Globus pallidus (tissue), 1 donor: Measurements from ENCODE around the gene LRRIQ1.
"Not testable (repeated sequence)": the region's sequence is repeated elsewhere in the genome, so short reads cannot be mapped to it uniquely, and the experiment has no call there.

Experiments used
- DNase-seq: peaks from one replicate; pipeline ENCODE4 v3.0.0-alpha.2; 2015; ENCODE audit warnings: low spot score

Gene LRRIQ1

DNA sequence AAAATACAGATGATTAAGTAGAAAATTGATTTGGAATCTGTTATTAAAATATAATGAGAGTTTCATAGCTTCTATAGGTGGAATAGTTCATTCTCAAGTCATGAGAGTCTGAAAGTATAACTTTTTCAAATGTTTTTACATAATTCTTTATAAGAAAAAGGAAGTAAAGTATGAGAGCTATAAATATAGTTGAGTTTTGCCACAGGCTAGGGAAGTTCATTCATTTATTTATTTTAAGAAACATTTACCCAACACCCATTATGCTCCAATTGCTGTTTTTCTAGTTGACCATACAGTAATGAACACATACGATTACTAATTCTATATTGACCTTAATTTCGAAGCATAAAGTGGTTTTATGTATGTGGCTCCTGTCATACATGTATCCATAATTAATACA is 24.8 kb downstream of the LRRIQ1 start:
- no peak for DNase-seq

DNA sequence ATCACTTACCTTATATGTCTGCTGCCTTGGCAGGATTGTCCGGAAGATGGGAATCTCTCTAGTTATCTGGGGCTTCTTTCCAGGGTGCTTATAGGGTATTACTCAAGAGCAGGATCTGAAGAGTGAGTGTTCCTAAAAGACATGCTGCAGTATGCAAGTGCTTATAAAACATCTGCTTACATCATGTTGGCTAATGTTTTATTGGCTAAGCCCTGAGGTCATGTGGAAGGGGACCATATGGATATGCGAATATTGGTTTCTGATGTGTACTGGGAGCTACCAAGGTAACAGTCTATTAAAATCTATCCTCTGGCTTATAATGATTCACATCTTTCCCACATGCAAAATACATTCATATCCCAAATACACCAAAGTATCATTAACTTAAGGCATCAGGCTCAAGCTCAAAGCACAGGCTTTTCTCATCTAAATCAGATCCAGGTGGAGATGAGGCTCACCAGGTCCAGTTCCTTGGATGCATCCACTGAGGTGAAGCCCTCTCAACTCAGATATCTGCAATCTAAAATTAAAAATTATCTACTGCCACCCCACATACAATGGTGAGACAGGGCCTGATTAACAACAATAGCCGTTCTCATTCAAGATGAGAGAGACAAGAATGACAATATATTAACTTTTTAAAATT is 29.8 kb downstream of the LRRIQ1 start:
- DNase-seq = no peak

DNA sequence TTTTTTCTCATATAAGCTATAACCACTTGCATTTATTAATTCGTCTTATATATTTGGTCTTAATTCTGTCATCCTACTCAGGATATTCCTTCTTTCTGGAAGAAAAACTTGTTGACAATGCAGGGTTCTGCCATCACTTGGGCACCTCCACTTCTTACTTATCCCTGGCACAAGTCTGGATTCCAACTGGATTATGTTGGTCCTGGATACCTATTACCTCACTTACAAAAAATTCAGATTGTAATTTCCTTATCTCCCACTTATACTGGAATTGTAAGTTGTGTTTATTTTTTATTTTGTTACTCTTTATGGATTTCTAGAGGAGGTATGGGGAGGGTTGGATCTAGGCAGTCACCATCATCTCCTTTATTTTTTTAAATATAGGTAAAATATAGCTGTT is 36.7 kb downstream of the LRRIQ1 start:
- no peak for DNase-seq

DNA sequence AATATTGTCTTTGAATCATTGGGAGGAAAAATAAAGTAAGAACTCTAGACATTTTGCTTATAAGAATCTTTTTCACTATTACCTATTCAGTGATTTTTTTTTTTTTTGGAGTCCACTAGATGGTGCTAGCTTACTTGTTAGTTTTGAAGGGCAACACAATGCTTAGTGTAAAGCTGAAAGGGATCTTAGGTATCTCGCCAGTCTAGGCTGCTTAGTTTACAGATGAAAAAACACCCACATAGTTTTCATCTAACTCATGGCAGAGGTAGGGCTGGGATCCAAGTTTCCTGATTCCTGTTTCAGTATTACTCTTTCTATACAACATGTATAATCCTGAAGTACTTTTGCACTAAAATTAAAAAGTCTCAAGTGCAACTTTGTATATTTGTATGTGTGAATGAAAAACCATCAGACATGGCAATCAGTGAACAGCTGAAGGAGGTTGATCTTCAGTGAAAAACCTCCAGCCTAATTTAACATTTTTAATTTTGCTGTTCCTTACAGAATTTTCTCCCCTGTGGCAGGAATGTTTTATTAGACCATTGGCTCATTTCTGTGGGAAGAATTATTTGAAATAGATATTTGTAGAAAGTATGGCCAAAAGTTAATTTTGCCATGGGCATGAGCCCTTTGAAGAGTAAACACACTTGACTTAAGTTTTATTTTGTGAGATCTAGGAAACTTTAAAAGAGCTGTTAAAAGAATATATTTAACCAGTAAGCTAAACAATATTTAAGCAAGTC is 40.7 kb downstream of the LRRIQ1 start:
- peak; percentile 41 for DNase-seq

DNA sequence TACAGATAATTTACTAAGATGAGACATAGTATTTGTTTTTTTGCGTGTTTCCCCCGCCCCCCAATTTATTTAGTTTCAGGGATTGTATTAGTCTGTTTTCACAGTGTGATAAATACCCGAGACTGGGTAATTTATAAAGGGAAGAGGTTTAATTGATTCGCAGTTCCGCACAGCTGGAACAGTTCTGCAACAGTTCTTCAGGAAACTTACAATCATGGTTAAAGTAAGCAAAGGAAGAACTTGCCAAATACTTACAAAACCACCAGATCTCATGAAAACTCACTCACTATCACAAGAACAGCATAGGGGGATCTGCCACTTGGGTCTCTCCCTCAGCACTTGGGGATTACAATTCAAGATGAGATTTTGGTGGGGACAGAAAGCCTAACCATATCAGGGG is 48.9 kb downstream of the LRRIQ1 start:
- no peak for DNase-seq

DNA sequence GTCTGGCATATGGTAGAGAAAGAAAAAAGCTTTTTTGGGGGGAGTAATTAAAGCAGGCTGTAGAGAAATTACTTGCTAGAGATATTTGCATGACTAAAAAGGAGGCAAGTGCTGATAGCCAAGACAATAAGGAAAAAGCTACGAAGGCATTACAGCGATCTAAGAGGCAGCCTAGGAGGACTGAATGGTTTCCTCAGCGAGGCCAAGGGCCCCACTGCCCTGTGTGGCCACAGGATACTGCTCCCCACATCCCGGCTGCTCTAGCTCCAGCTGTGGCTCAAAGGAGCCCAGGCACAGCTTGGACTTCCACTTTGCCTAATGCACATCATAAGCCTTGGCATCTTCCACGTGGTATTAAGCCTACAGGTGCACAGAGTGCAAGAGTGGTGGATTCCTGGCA is 53.6 kb downstream of the LRRIQ1 start:
- no peak for DNase-seq

DNA sequence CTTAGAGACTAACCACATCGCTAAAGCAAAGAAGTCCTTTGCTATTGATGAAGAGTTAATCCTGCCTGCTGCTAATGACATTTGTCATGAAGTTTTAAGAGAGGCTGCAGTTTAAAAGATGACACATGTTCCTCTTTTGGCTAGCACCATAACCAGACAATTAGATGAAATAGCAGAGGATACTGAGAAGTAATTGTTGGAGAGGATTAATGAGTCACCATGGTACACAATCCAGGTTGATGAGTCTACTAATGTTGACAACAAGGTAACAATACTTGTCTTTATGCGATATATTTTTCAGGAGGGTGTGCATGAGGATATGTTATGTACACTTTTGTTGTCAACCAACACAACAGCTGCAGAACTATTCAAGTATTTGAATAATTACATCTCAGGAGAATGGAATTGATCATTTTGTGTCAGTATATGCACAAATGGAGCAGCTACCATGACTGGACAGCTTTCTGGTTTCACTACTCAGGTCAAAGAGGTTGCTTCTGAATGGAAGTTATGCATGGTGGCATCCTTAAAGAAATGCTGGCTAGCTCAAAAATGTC is 56.7 kb downstream of the LRRIQ1 start:
- DNase-seq = no peak

DNA sequence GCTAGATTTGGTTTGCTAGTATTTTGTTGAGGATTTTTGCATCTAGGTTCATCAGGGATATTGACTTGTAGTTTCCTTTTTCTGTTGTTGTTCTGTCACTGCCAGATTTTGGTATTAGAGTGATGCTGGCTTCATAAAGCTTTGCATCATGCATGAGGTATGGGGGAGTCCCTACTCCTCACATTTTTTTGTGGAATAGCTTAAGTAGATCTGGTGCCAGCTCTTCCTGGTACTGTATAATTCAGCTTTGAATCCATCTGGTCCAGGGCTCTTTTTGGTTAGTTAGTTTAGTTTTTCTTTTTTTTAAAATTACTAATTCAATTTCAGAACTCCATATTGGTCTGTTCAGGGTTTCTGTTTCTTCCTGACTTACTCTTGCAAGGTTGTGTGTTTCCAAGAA is 59.4 kb downstream of the LRRIQ1 start:
- DNase-seq = no peak

DNA sequence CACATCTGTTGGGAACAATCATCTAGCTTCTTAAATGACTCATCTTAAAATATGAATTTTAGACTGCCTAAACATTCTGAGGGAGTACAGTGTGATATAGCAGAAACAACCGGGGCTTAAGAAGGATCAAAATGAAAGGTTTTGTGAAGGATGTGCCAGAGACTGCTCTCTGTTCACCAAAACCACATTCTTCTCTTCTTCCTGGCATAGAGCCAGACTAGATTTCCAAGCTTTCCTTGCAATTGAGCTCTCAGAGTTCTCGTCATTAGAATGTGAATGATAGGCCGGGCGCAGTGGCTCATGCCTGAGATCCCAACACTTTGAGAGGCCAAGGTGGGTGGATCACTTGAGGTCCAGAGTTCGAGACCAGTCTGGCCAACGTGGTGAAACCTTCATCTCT is 94.5 kb downstream of the LRRIQ1 start:
- DNase-seq = no peak

DNA sequence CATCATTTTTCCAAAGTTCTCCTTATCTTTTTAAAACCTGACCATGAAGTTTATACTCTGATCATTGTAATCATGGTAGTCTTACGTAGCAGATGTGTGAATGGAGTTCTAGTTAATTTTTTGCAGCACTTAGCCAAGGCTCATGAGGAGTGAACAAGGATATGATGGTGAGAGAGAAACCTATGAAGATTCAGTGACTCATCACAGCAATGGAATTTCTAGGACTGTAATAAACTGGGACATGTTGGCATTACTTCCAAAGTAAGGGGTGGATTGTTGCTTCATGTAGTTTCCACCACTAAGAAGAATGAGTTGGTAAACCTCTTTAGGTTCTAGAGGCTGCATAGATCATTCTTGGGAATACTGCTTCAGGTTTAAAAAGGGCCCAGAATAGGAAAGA is 102.7 kb downstream of the LRRIQ1 start:
- DNase-seq = no peak

DNA sequence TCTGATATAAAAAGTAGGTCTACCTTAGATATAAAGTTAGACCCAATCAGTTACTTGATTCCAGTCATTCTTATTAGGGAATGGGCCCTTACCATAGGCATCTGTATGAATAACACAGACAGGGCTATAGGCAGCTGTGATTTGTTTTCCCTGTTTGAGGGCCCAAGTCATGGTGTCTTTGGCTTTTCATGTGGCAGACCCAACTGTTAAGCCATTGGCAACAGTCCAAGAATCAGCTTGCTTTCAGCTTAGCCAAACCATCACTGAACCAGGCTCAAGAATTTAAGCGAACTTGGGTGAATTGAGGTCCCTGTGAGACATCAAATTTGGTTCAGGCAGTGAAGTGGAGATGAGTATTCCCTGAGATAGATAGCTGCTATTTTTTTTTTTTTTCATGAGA is 111.2 kb downstream of the LRRIQ1 start:
- DNase-seq = no peak

DNA sequence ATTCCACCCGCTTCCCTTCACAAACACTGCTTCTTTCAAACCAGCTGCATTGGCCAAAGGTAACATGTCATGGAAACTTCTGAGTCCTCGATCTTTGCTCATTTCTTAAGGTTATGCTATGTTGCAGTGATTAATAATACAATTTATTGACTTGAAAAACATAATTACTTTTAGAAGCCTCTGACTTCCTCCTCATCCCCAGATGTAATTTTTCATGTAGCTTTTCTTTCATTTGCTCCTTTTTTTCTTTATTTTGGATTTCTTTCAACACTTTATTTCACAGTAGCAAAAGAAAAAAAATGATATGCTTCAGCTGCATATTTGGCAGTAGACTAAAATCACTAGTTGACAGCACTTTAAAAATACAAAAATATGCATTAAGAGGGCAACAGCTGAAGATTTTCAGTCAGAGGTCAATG is 116.2 kb downstream of the LRRIQ1 start:
- DNase-seq = no peak

DNA sequence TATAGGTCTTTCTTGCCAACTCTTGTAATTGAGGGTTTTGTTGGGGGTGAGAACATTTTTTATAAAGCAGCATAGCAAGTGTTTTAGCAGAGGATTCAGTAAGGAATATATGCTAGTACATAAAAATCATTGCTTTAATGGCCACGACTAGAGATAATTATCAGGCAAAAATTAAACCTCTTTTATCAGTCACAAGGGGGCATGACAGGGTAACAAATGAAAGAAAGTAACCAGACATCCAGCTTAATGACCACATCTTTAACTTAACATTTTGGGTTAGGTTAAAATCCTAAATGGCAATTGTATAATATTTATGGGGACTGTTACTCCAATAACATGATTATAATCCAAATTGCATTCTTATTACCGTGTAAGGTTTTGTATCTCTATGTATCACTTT is 119.6 kb downstream of the LRRIQ1 start:
- no peak for DNase-seq

DNA sequence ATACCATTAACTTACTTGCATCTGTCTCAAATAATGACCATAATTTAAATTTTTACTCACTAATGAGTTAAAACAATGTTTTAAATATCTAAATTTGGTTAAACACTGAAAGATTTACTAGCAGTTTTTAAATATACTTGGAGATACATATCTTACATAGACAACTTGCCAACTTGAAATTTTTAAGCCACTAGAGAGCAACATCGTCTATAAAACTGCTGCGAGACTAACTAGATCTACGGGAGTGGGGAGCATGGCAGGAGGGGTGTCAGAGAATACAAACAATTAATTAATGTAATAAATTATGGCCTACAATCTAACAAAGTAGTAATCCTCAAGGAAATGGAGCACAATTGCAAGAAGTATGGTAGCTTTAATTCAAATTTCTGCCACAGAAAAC is 120.4 kb downstream of the LRRIQ1 start:
- DNase-seq = no peak

DNA sequence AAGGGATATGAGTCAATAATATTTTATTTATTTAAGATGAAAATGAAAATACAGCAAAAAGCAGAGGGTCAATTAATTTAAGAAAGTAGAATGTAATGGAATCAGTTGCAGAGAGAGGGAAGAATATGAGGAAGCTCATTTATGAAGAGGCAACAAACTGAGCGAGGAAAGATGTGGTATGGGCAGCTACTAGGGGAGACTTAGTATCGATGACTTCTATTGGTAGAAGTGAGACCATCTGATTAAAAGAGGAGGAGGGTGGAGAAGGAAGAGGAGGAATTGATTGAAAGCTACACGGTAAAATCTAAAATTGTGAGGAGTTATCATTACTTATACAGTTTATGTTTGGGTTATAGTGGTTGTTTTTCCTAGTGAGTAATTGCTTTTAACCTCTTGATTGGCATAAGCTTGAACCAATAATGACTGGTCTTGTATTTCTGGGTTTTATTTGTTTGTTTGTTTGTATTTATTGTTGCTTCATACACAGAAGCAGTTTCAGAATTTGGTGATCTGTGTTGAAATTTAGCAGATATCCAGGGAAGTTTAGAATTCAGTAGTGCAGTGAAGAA is 121.0 kb downstream of the LRRIQ1 start:
- no peak for DNase-seq

DNA sequence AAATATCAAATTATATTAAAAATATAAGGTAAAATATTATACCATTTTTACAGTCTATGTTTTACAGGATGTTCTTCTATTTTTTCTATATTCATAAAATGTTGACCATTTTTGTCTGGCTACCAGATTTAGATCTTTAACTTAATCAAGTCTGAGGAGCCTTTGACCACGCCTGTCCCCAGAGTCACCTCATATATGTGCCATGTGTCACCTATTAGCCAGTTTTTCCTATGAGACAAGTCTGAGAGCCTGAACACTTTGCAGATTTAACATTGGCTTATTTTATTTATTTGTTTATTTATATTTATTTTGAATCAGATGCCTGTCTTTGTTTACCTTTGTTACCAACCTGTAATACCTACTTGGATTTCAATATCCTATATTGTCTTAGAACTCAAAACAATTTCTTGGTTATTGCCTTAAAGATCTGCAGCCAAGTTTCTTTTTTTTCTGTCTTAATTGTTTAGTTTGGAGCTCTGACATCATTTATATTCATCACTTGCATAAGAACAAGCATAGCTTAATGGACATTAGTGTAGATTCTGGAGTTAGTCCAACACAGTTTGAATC is 127.7 kb downstream of the LRRIQ1 start:
- DNase-seq = no peak

DNA sequence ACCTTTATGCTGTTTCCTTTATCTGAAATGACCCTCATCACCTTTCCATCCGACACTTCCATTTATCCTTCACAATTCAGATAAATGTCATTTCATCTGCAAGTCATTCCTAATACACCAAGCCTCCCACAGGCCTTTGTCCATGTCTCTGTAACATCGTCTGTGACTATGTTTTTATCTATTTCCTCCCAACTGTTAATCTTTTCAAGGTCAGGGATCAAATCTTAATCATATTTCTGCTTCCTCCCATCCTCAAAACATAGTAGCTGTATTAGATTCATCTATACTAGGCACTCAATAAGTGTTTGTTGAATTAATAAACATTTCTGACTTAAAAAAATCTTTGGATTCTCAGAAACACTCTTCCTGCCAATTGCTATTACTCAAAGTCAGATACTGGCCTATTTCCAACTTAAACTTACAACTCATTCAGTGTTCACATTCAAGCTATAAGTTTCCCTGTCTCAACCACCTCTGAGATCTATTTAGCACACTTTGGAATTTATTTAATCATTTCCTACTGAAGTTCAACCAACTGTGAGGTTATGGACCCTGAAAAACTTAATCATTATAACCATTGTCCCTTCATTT is 143.6 kb downstream of the LRRIQ1 start:
- no peak for DNase-seq

DNA sequence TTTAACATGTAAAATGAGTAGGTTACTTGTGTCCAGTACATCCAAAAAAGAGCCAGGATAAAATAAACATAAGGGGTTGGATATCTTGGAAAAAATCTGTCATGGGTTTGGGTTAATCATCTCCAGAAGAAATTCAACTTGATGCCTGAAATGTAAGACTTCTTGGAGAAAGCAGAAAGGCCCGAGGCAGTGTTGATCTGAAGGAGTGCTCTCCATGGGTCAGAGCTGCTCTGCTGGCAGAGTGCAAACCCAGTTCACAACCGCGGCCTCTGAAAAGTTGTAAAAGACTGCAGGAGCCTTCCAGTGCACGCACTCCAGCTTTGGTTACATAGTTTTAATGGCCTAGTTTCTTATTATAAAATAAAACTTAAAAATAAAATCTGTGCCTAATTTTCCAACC is 146.5 kb downstream of the LRRIQ1 start:
- no peak for DNase-seq

DNA sequence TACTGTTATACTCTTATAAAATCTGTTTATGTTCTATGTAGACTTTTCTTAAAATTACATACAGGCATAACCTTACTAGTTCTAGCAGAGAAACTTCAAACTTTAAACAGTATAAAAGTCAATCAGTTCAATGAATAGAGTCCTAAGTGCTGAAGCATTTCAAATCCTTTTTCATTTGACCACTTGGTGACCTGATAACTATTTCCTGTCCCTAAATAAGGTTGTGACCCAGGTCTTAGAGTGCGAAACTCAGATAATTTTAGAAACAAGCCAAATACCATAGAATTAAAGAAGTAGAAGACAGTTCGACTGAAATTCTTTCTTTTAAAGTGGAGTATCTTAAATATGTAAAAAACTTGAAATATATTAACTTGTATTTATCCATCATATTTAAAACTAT is 147.7 kb downstream of the LRRIQ1 start:
- no peak for DNase-seq

DNA sequence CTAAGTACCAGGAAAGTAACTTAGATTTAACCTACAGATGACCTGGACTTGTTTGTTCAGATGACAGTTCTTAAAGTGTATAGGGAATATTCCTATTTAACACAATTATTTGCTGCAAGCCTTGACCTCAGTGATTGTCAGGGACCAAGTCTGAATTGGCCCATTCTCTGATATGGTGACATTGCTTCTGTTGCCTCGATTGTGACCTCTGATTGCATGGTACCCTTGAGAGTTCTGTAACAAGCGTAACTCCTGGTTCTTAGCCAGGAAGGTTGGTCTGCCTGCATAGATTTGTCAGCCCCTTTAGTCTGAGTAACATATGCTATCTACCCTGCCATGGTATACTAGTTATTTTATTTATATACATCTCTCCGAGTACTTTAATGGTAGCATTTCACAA is 150.1 kb downstream of the LRRIQ1 start:
- no peak for DNase-seq

DNA sequence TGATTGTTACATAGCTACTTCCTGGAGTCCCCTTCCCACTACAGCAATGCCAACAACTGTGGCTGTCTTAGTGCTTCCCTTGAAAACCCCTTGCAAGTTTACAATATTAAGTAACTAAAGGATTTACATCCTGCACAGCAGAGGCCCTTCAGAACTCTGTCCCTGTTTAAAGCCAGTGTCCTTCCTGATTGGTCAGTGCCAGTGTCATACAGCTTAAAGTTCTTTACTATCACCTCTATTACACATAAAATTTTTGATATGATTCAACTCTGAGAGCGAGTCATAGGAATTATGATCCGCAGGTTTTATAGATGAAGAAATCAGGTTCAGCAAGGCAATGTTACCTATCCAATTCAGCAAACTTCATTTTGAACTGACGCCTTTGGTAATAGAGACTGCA is 152.5 kb downstream of the LRRIQ1 start:
- DNase-seq = no peak

DNA sequence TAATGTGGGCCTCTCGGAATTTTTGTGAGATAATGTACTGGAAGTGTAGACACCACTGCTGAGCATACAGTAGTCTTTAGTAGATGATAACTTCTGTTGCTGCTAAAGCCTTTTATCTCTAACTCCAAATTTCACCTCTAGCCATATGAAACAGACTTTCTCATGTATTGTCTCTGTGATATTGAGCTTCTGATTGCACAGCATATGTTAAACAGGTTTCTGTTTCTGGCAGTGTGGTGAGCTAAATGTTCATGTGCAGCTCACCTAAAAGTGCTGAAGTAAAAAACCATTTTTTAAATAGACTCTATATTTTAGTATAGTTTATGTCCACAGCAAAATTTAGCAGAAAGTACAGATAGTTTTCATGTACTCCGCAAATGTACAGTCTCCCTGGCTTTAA is 154.6 kb downstream of the LRRIQ1 start:
- no peak for DNase-seq

DNA sequence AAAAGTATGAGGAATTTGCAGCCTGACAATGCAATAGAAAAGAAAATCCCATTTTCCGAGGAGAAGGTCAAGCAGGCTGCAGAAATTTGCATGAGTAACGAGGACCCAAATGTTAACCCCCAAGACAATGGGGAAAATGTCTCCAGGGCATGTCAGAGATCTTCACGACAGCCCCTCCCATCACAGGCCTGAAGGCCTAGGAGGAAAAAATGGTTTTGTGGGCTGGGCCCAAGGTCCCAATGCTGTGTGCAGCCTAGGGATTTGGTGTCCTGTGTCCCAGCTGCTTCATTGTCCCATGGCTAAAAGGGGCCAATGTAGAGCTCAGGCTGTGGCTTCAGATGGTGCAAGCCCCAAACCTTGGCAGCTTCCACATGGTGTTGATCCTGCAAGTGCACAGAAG is 167.7 kb downstream of the LRRIQ1 start:
- DNase-seq = not testable (repeated sequence)
